ENCODE measurements around the gene NPS.

- no peak for TF ChIP-seq CTCF (IDR thresholded peaks at IDR 0.05)
- no peak for TF ChIP-seq POLR2A (IDR thresholded peaks at IDR 0.05)
These were observed 16.9 kb upstream of the NPS start for GRCh38 chr10:127532193-127532592.

Measured in testis (tissue), 2 donors.